22Rv1 (cell line): ENCODE results near the gene KIF2C.

Experiments used
- H3K27ac ChIP-seq: fragments of 450-650 bp; 2 replicates; pipeline ENCODE4 v1.5.1; 2017
- ZFX ChIP-seq: fragments of 450-650 bp; IDR thresholded peaks from 2 replicates; pipeline ENCODE4 v1.6.1; 2017; ENCODE audit warnings: antibody characterized with exemption, borderline replicate concordance
- TF ChIP-seq, protein P1 (sequence below): fragments of 450-650 bp; IDR thresholded peaks from 2 replicates; pipeline ENCODE4 v1.5.1; 2017; ENCODE audit warnings: mild to moderate bottlenecking

Gene KIF2C

DNA sequence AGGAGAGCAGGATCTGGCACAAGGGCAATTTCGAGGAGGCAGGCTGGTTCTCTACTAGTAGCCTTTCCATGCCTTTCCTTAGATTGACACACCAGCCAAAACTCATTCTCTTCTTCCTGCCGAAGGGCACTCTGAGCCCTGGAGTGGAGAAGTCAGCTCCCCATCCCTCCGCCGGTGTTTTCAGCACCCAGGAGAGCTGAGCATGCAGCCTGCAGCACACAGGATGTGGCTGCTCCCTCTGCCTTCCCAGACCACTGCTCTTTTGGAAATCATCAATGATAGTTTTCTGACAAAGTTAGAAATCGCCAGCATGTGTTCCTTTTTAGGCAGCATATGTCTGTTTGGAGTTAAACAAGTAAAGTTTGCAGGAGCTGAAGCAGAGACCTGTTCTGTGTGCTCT lies 20.3 kb upstream of the KIF2C start:
- H3K27ac ChIP-seq = no peak overlapping the region
- TF ChIP-seq, protein P1, sequence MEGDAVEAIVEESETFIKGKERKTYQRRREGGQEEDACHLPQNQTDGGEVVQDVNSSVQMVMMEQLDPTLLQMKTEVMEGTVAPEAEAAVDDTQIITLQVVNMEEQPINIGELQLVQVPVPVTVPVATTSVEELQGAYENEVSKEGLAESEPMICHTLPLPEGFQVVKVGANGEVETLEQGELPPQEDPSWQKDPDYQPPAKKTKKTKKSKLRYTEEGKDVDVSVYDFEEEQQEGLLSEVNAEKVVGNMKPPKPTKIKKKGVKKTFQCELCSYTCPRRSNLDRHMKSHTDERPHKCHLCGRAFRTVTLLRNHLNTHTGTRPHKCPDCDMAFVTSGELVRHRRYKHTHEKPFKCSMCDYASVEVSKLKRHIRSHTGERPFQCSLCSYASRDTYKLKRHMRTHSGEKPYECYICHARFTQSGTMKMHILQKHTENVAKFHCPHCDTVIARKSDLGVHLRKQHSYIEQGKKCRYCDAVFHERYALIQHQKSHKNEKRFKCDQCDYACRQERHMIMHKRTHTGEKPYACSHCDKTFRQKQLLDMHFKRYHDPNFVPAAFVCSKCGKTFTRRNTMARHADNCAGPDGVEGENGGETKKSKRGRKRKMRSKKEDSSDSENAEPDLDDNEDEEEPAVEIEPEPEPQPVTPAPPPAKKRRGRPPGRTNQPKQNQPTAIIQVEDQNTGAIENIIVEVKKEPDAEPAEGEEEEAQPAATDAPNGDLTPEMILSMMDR = no peak
- TF ChIP-seq ZFX = no peak

DNA sequence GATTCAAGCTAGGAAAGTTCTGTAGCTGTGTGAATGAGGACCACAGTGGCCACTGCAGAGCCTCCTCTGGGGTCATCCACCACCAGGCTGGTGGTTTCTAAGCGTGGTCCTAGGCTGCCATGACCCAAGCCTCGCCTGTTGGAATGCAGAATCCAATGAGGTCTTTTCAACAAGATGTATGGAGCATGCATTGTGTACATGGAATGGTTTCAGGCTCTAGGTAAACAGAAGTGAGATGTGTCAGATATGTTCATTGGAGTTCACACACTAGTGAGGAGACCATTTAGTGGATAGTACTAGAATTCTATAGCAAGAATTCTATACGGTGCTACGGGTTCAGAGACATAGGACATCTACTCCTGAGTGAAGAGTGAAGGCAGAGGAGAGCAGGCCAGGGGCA lies 19.4 kb upstream of the KIF2C start:
- peak overlapping the region; percentile 92 for H3K27ac ChIP-seq

DNA sequence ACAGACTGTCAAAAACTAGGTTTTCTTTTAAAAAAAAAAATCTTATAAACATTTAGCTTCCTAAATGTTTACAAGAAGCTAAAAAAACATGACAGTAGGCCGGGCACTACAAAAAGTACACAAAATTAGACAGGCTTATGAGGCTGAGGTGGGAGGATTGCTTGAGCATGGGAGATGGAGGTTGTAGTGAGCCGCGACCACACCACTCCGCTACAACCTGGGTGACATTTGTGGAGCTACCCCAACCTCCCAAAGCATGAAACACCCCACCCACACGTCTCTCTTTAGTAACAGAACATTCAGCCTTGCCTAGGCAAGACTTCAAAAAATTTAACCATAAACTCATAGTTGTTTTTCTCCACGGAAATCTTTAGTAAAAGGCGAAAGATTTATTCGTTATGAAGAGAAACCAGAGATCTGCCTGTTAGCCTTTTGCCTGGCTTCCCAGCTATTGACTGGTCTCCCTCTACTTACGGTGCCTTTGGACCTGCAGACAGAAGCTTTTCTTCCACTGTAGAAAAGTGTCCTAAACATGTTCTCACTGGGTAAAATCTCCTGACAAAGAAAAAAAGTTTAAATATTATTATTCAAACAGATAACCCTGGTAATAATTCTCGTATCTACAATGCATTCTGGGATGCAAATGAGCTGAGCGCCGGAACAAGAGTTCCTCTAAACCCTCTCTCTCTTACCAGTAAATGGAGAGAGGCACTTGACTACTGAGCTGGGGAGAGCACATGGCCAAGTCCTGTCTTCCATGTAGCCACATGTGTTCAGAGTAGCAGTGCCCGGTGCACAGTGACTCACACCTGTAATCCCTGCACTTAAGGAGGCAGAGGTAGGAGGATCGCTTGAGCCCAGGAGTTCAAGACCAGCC lies 17.9 kb upstream of the KIF2C start:
- no peak for TF ChIP-seq ZFX
- TF ChIP-seq, protein P1 = no peak
- peak overlapping the region; percentile 92 for H3K27ac ChIP-seq

More for the DNA sequence above, 19.4 kb upstream of the KIF2C start:
- TF ChIP-seq, protein P1 = no peak
- TF ChIP-seq ZFX = no peak

DNA sequence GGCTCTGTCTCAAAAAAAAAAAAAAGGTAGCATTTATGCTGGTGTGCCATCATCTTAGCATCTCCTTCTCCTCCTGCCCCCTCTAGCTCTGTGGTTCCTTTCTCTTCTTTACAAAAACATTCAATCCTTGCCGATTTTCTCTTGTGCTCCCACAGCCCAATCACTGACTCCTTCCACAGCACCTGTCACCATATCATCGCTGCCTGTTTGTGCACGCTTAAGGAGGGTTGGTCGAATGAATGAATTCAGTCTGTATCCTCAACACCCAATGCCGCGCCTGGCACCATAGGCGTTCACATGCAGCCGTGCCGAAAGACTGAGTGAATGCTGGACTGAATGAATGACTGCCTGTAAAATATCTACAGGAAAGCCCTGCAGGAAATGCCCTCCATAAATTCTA lies 16.6 kb upstream of the KIF2C start:
- TF ChIP-seq, protein P1 = no peak
- no peak for TF ChIP-seq ZFX
- H3K27ac ChIP-seq = peak overlapping the region; percentile 92; the same call in 1 of the 2 replicates

DNA sequence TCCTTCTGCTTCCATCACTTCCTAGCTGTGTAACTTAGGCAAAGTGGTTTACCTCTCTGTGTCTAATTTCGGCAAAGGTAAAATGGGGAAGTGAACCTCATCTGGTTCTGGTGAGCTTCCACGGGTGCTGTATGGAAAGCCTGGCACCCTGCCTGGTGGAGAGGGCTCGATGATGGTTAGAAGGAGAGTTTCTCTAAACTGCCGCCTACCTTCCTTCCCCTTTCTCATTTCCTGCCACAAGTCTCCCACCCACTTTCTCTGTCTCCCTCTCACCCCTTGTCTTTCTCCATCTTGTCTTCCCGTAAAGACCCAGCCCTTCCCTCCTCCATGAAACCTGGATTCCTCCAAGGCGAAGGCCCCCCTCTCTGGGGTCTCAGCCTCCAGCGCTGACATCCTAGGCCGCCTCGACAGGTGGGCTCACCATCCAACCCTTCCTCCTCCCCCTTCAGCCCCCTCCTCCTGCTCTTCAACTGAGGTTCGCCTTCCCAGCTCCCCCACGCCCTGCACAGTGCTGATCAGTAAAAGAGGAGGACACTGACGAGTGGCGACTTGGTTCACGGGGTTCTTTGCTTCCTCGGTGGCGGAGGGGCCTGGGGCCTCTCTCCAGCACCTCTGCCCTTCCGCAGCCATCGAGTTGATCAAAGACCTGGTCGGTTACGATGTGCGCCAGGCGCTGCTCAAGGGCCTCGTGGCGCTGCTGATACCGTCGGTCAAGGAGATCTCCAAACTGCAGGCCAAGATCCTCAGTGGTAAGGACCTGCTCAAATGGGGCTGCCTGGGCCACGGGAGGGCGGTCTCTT lies 15.9 kb upstream of the KIF2C start:
- peak overlapping the region; percentile 92; the same call in 1 of the 2 replicates for H3K27ac ChIP-seq
- no peak for TF ChIP-seq ZFX
- TF ChIP-seq, protein P1 = no peak

DNA sequence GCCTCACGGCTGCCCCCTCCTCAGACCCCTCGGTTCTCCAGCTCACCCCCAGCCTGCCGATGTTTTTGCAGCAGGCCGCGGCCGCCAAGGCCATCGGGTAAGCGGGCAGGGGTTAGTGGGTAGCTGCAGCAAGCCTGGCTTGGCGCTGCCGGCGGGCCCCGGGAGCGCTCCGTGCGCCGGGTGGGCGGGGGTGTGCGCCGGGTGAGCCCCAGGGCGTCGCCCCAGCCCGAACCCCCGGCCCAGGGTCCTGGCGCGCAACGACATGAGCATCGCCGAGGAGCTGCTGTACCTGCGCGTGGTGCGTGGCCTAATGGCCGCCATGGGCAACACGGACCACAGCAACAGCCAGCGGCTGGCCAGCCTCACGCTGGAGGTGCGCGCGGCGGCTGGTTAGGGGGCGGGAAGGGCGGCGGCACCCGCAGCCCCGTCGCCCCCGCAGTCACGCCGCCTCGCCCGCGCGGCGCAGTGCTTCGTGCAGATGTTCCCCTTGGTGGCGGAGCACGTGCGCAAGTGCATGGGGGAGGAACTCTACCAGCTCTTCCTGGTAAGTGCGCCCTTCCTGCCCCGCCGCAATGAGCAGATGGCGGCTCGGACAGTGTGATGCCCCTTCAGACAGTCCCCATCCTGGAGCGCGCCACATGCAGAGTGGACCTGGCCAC lies 15.2 kb upstream of the KIF2C start:
- TF ChIP-seq ZFX = no peak
- TF ChIP-seq, protein P1 = no peak
- no peak overlapping the region for H3K27ac ChIP-seq
